K562 (cell line): ENCODE results near the gene LRRIQ4. TPM values are rescaled to one million over a fixed set of nuclear protein-coding genes. Genes with fewer than 3 reads are reported as not detected.
A peak's percentile ranks its signal among the peaks of the same experiment; 100 is the strongest.

ENCODE experiments used
- BRD4 ChIP-seq: fragments of 200-600 bp; sonication (generic); IDR thresholded peaks from 2 replicates; pipeline ENCODE4 v1.6.1; 2017; ENCODE audit warnings: inconsistent platforms
- CEBPB ChIP-seq: fragments of 450-650 bp; IDR thresholded peaks from 2 replicates; pipeline ENCODE4 v1.6.1; 2016; ENCODE audit warnings: missing genetic modification characterization, missing compliant biosample characterization
- CSDE1 ChIP-seq, 2 experiments: fragments of 450-650 bp; IDR thresholded peaks; 2 replicates each; pipeline ENCODE4 v1.6.1; 2016; ENCODE audit warnings: mild to moderate bottlenecking in 1 of 2
- DACH1 ChIP-seq: fragments of 450-650 bp; IDR thresholded peaks from 2 replicates; pipeline ENCODE4 v1.6.1; 2018; ENCODE audit not compliant: partially characterized antibody
- ERF ChIP-seq: fragments of 450-650 bp; formaldehyde crosslinking; IDR thresholded peaks from 2 replicates; pipeline ENCODE4 v1.4.0; 2020; ENCODE audit warnings: mild to moderate bottlenecking, mixed read lengths
- ETV1 ChIP-seq: fragments of 450-650 bp; conservative IDR thresholded peaks from 2 replicates; pipeline ENCODE4 v1.6.1; 2016; ENCODE audit warnings: missing genetic modification characterization, control low read depth, low read depth, missing compliant biosample characterization
- GABPA ChIP-seq: fragments of 200-800 bp; sonication (Bioruptor generic); conservative IDR thresholded peaks from 2 replicates; pipeline ENCODE4 v1.6.1; 2016; ENCODE audit warnings: low read depth, missing genetic modification characterization, missing compliant biosample characterization
- GTF2A2 ChIP-seq: IDR thresholded peaks from 2 replicates; pipeline ENCODE4 v1.6.1; 2016; ENCODE audit warnings: mild to moderate bottlenecking, missing genetic modification characterization, missing compliant biosample characterization
- GTF2E2 ChIP-seq: fragments of 200-800 bp; sonication (Bioruptor generic); IDR thresholded peaks from 2 replicates; pipeline ENCODE4 v1.6.1; 2016; ENCODE audit warnings: missing genetic modification characterization, missing compliant biosample characterization
- HNRNPL ChIP-seq: fragments of 200-400 bp; formaldehyde crosslinking; IDR thresholded peaks from 2 replicates; pipeline ENCODE4 v1.6.1; 2017; ENCODE audit warnings: low read depth, mild to moderate bottlenecking, low read length
- MCM5 ChIP-seq: fragments of 450-650 bp; IDR thresholded peaks from 2 replicates; pipeline ENCODE4 v1.6.1; 2016; ENCODE audit warnings: low read depth
- MYC ChIP-seq, 2 experiments: fragments of 250-450 bp in 1 of 2; sonication (Bioruptor Pico) in 1 of 2; IDR thresholded peaks; 2 replicates each; pipeline versions ENCODE4 v1.5.1 to v1.6.1; 2012 to 2021; ENCODE audit warnings: low read depth in 2 of 2, borderline replicate concordance in 1 of 2, improper control_type of control experiment in 1 of 2, low read length in 1 of 2, mild to moderate bottlenecking in 1 of 2, moderate library complexity in 1 of 2
- SMAD4 ChIP-seq: fragments of 250-450 bp; sonication (Bioruptor Pico); conservative IDR thresholded peaks from 2 replicates; pipeline ENCODE4 v1.8.0; 2021; ENCODE audit warnings: inconsistent platforms, mild to moderate bottlenecking, moderate library complexity
- SPI1 ChIP-seq: IDR thresholded peaks from 2 replicates; pipeline ENCODE4 v1.6.1; 2011; ENCODE audit warnings: low read depth, low read length, control low read depth, borderline replicate concordance
- U2AF2 ChIP-seq: fragments of 200-400 bp; formaldehyde crosslinking; optimal IDR thresholded peaks from 2 replicates; pipeline ENCODE3; 2017; ENCODE audit warnings: low read depth, mild to moderate bottlenecking, low read length
- ZFP1 ChIP-seq: fragments of 450-650 bp; formaldehyde crosslinking; IDR thresholded peaks from 2 replicates; pipeline ENCODE4 v1.4.0; 2020; ENCODE audit warnings: mild to moderate bottlenecking, mixed read lengths
- ZNF165 ChIP-seq: fragments of 250-450 bp; sonication (Bioruptor Pico); IDR thresholded peaks from 2 replicates; pipeline ENCODE4 v1.4.0; 2020; ENCODE audit warnings: borderline replicate concordance
- polyA plus RNA-seq, 8 experiments: library from polyadenylated mRNA; depleted of rRNA in 4 of 8; stranded (reverse) in 5 of 8; unstranded in 3 of 8; fragments of >200 nt; fragmentation: Nextera tagmentation in 2 of 8; fragmentation: Illumina TruSeq in 1 of 8; extraction: Ambion mirVana in 2 of 8; extraction: Trizol in 1 of 8; gene quantifications; 2 replicates each; pipeline versions ENCODE4 v1.2.1 to v1.2.3, GENCODE V29; 2011 to 2014; ENCODE audit warnings: inconsistent platforms in 1 of 8, missing spikeins in 1 of 8
- total RNA-seq, 7 experiments: library from RNA; depleted of rRNA in 6 of 7; stranded (reverse); fragments of >200 nt in 6 of 7; fragmentation: Illumina TruSeq in 2 of 7; extraction: Trizol in 2 of 7; gene quantifications; 2 replicates each; pipeline versions ENCODE4 v1.2.1 to v1.2.3, GENCODE V29; 2011 to 2021; ENCODE audit warnings: low replicate concordance in 1 of 7
- TF ChIP-seq, protein P1 (sequence below): sonication (generic); formaldehyde crosslinking; IDR thresholded peaks from 2 replicates; pipeline ENCODE4 v1.8.0; 2022; ENCODE audit warnings: mild to moderate bottlenecking, missing genetic modification reagents
- TF ChIP-seq, protein P2 (sequence below): fragments of 200-800 bp; sonication (Bioruptor generic); IDR thresholded peaks from 2 replicates; pipeline ENCODE4 v1.6.1; 2017; ENCODE audit warnings: missing genetic modification characterization, missing compliant biosample characterization
- TF ChIP-seq, protein P3 (sequence below): sonication (generic); formaldehyde crosslinking; IDR thresholded peaks from 2 replicates; pipeline ENCODE4 v1.8.0; 2022; ENCODE audit warnings: mild to moderate bottlenecking, missing genetic modification reagents

Gene LRRIQ4
- total and polyA plus RNA-seq, 9 of the 15 experiments (the other 6 are each of a cell fraction or from before 2014, with no cell fraction given), result not detected

DNA sequence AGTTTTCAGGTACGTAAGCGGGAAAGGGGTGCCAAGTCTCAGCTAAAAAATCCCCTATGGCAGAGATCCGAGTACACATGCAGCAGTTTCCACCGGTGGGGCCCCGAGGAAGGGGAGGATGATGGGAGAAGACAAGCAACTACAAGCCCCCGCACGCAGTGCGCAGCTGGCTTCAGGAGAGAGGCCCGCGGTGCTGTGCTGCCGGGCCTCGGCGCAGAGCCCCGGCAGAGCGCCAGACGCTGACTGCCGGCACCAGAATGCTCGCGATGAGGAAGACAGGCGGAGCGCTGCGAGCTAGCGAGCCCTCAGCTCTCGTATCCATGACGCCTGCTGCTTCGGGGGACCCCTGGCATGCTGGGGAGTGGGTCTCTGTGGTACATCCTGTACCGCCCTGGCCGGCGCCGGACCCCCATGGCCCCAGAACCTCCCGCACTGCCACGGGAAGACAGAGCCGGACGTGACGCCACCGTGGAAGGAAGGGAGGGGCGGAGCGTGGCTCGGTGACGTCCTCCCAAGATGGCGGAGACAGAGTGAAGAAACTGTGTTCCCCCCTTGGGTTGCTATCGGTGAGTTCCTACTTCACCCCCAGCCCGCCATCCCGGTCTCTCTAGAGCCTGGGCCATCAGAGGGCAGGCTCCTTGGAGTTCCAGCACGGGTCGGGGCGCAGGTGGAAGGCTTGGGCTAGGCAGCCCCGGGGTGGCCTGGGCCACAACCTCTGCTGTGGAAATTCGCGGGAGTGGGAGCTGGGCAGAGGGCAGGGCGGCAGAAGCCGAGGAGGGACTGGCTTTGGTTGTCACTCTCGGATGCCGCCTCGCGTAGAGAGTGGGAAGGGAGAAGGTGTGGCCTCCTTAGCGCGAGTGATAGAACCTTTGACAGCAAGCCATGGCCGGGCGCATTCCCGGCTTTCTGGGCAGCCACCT is 39.5 kb upstream of the LRRIQ4 start, which contains the start of gene MYNN (continued):
- TF ChIP-seq, protein P1, sequence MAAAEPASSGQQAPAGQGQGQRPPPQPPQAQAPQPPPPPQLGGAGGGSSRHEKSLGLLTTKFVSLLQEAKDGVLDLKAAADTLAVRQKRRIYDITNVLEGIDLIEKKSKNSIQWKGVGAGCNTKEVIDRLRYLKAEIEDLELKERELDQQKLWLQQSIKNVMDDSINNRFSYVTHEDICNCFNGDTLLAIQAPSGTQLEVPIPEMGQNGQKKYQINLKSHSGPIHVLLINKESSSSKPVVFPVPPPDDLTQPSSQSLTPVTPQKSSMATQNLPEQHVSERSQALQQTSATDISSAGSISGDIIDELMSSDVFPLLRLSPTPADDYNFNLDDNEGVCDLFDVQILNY (CRISPR knock-in tag), result peak; percentile 61; the same call in 1 of the 2 replicates
- TF ChIP-seq CSDE1 (IDR thresholded peaks at IDR 0.05) (peak in 1 of 2 experiments; percentile 59; a peak in 1 of 4 replicates), BRD4 (no peak), GTF2A2 (tag) (no peak), MYC (IDR thresholded peaks at IDR 0.05; ENCODE audit: low read depth, low read length) (no peak), MYC (CRISPR knock-in tag; IDR thresholded peaks at IDR 0.05; ENCODE audit: borderline replicate concordance, low read depth) (no peak; the same call in 1 of the 2 replicates), GTF2E2 (peak; percentile 90), ZFP1 (CRISPR knock-in tag) (0 out of 2 replicates have a peak, but pooled peaks have one; percentile 17), CEBPB (peak; percentile 77), ZNF165 (CRISPR knock-in tag) (no peak), U2AF2 (no peak), MCM5 (no peak), DACH1 (peak; percentile 6), ERF (0 out of 2 replicates have a peak, but pooled peaks have one; percentile 50), GABPA (peak; percentile 93), SMAD4 (CRISPR knock-in tag) (peak; percentile 37; the same call in 1 of the 2 replicates), ETV1 (tag) (peak; percentile 84), SPI1 (peak; percentile 37; the same call in 1 of the 2 replicates), HNRNPL (no peak)
- TF ChIP-seq, protein P2, sequence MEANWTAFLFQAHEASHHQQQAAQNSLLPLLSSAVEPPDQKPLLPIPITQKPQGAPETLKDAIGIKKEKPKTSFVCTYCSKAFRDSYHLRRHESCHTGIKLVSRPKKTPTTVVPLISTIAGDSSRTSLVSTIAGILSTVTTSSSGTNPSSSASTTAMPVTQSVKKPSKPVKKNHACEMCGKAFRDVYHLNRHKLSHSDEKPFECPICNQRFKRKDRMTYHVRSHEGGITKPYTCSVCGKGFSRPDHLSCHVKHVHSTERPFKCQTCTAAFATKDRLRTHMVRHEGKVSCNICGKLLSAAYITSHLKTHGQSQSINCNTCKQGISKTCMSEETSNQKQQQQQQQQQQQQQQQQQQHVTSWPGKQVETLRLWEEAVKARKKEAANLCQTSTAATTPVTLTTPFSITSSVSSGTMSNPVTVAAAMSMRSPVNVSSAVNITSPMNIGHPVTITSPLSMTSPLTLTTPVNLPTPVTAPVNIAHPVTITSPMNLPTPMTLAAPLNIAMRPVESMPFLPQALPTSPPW (CRISPR knock-in tag), result peak; percentile 80
- TF ChIP-seq, protein P3, sequence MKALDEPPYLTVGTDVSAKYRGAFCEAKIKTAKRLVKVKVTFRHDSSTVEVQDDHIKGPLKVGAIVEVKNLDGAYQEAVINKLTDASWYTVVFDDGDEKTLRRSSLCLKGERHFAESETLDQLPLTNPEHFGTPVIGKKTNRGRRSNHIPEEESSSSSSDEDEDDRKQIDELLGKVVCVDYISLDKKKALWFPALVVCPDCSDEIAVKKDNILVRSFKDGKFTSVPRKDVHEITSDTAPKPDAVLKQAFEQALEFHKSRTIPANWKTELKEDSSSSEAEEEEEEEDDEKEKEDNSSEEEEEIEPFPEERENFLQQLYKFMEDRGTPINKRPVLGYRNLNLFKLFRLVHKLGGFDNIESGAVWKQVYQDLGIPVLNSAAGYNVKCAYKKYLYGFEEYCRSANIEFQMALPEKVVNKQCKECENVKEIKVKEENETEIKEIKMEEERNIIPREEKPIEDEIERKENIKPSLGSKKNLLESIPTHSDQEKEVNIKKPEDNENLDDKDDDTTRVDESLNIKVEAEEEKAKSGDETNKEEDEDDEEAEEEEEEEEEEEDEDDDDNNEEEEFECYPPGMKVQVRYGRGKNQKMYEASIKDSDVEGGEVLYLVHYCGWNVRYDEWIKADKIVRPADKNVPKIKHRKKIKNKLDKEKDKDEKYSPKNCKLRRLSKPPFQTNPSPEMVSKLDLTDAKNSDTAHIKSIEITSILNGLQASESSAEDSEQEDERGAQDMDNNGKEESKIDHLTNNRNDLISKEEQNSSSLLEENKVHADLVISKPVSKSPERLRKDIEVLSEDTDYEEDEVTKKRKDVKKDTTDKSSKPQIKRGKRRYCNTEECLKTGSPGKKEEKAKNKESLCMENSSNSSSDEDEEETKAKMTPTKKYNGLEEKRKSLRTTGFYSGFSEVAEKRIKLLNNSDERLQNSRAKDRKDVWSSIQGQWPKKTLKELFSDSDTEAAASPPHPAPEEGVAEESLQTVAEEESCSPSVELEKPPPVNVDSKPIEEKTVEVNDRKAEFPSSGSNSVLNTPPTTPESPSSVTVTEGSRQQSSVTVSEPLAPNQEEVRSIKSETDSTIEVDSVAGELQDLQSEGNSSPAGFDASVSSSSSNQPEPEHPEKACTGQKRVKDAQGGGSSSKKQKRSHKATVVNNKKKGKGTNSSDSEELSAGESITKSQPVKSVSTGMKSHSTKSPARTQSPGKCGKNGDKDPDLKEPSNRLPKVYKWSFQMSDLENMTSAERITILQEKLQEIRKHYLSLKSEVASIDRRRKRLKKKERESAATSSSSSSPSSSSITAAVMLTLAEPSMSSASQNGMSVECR, result peak; percentile 81
